HCT116 (cell line): Measurements from ENCODE around the gene ARL6IP6. TPM values are rescaled to one million over a fixed set of nuclear protein-coding genes. Genes with fewer than 3 reads are reported as not detected.

Experiments used
- ATAC-seq: fragments of 200-7000 bp; cut with Tn5 transposase; 2 replicates; pipeline ENCODE4 v1.9.1; 2020; ENCODE audit warnings: mild to moderate bottlenecking, moderate library complexity
- BruUV-seq: library from RNA; stranded (reverse); fragments of 400-500 nt; replicated peaks from 2 replicates; lab custom pipeline; 2021; lab: Mats Ljungman, UMichigan
- CTCF ChIA-PET: fragments of 300-600 bp; sonication (Branson Sonifier 250); formaldehyde crosslinking; loops from one replicate; lab custom pipeline; 2021; ENCODE audit warnings: antibody characterized with exemption; lab: Charles Lee
- POLR2A ChIA-PET: fragments of 300-600, 350-600 bp; sonication (Branson Sonifier 250); formaldehyde crosslinking; loops from one replicate; lab custom pipeline; 2021; ENCODE audit warnings: antibody characterized with exemption; lab: Charles Lee
- RAD21 ChIA-PET, 2 experiments: fragments of 300-600 bp; sonication (Branson Sonifier 250); formaldehyde crosslinking; loops; one replicate each; lab custom pipeline; 2023; ENCODE audit warnings: low total read pairs in 2 of 2; ENCODE audit not compliant: uncharacterized antibody in 2 of 2, unreplicated experiment in 2 of 2, low non-redundant PET in 1 of 2; lab: Charles Lee
- DNase-seq: peaks from one replicate; pipeline ENCODE4 v3.0.0-alpha.2; 2010; ENCODE audit warnings: low read depth, low spot score
- H2AFZ ChIP-seq: fragments of 200-600 bp; shearing (Covaris generic), sonication (generic); 2 replicates; pipeline ENCODE4 v1.6.1; 2017; ENCODE audit warnings: low read depth, mixed run types, mixed read lengths, antibody characterized with exemption, low read length; ENCODE audit not compliant: poor library complexity, severe bottlenecking
- H3K27ac ChIP-seq: 2 replicates; pipeline ENCODE4 v1.5.1; 2012; ENCODE audit warnings: low read depth, low read length
- H3K27me3 ChIP-seq: fragments of 200-600 bp; sonication (generic); 2 replicates; pipeline ENCODE4 v1.6.1; 2016; ENCODE audit warnings: mixed run types, low read length, mixed read lengths; ENCODE audit not compliant: insufficient read depth
- H3K36me3 ChIP-seq, 2 experiments: fragments of 200-500 bp in 1 of 2; fragments of 200-600 bp in 1 of 2; sonication (Bioruptor generic) in 1 of 2; sonication (generic) in 1 of 2; 2 replicates each; pipeline versions ENCODE4 v1.5.1 to v1.6.1; 2014 to 2016; ENCODE audit warnings: low read length in 2 of 2, inconsistent platforms in 1 of 2, mixed read lengths in 1 of 2, mixed run types in 1 of 2; ENCODE audit not compliant: insufficient read depth in 2 of 2, control insufficient read depth in 1 of 2
- H3K4me1 ChIP-seq, 2 experiments: fragments of 200-600 bp in 1 of 2; sonication (generic) in 1 of 2; 2 replicates each; pipeline versions ENCODE4 v1.5.1 to v1.6.1; 2012 to 2017; ENCODE audit warnings: low read length in 2 of 2, inconsistent platforms in 1 of 2, mild to moderate bottlenecking in 1 of 2, mixed read lengths in 1 of 2, mixed run types in 1 of 2, moderate library complexity in 1 of 2; ENCODE audit not compliant: insufficient read depth in 2 of 2, control insufficient read depth in 1 of 2
- H3K4me2 ChIP-seq: fragments of 200-600 bp; sonication (generic); 2 replicates; pipeline ENCODE4 v1.6.1; 2017; ENCODE audit warnings: mixed run types, low read length, mixed read lengths
- H3K4me3 ChIP-seq, 2 experiments: fragments of 200-600 bp in 1 of 2; sonication (generic) in 1 of 2; replicated peaks in 1 of 2; 2 replicates each; pipeline ENCODE4 v1.5.1; 2011 to 2016; ENCODE audit warnings: low read length in 2 of 2, control low read depth in 1 of 2, low read depth in 1 of 2, mild to moderate bottlenecking in 1 of 2, mixed read lengths in 1 of 2, mixed run types in 1 of 2
- H3K79me2 ChIP-seq: fragments of 200-600 bp; sonication (generic); 2 replicates; pipeline ENCODE4 v1.6.1; 2017; ENCODE audit warnings: mild to moderate bottlenecking, mixed run types, low read length, moderate library complexity, mixed read lengths; ENCODE audit not compliant: insufficient read depth
- H3K9ac ChIP-seq: fragments of 200-600 bp; sonication (generic); 2 replicates; pipeline ENCODE4 v1.6.1; 2016; ENCODE audit warnings: low read length, mixed read lengths
- H3K9me2 ChIP-seq: fragments of 200-600 bp; sonication (generic), shearing (Covaris generic); 2 replicates; pipeline ENCODE4 v1.6.1; 2017; ENCODE audit warnings: mixed run types, mild to moderate bottlenecking, moderate library complexity; ENCODE audit not compliant: insufficient read depth
- H3K9me3 ChIP-seq, 2 experiments: fragments of 200-500 bp in 1 of 2; fragments of 200-600 bp in 1 of 2; sonication (Bioruptor generic) in 1 of 2; sonication (generic) in 1 of 2; 2 replicates each; pipeline ENCODE4 v1.6.1; 2014 to 2017; ENCODE audit warnings: low read length in 2 of 2, mixed read lengths in 2 of 2, inconsistent platforms in 1 of 2, low read depth in 1 of 2, mild to moderate bottlenecking in 1 of 2, mixed run types in 1 of 2, moderate library complexity in 1 of 2; ENCODE audit not compliant: control insufficient read depth in 1 of 2, insufficient read depth in 1 of 2
- H4K20me1 ChIP-seq: fragments of 200-600 bp; sonication (generic), shearing (Covaris generic); 2 replicates; pipeline ENCODE4 v1.6.1; 2017; ENCODE audit warnings: mixed run types, mild to moderate bottlenecking, moderate library complexity; ENCODE audit not compliant: insufficient read depth
- CBX3 ChIP-seq: IDR thresholded peaks from 2 replicates; pipeline ENCODE4 v1.6.1; 2012; ENCODE audit warnings: low read depth
- EGR1 ChIP-seq: IDR thresholded peaks from 2 replicates; pipeline ENCODE4 v1.6.1; 2012; ENCODE audit warnings: low read depth
- EZH2phosphoT487 ChIP-seq: fragments of 200-600 bp; IDR thresholded peaks from 2 replicates; pipeline ENCODE4 v1.6.1; 2018; ENCODE audit warnings: antibody characterized with exemption, borderline replicate concordance
- JUND ChIP-seq: IDR thresholded peaks from 2 replicates; pipeline ENCODE4 v1.6.1; 2012
- MAX ChIP-seq: IDR thresholded peaks from 2 replicates; pipeline ENCODE4 v1.6.1; 2012
- RAD21 ChIP-seq: IDR thresholded peaks from 2 replicates; pipeline ENCODE4 v1.6.1; 2012; ENCODE audit warnings: low read depth, mild to moderate bottlenecking
- SP1 ChIP-seq: IDR thresholded peaks from 2 replicates; pipeline ENCODE4 v1.6.1; 2012; ENCODE audit warnings: low read depth
- SRF ChIP-seq: IDR thresholded peaks from 2 replicates; pipeline ENCODE4 v1.6.1; 2012; ENCODE audit warnings: low read depth
- TCF7L2 ChIP-seq: IDR thresholded peaks from 2 replicates; pipeline ENCODE4 v1.7.0; 2011; ENCODE audit warnings: borderline replicate concordance, inconsistent platforms; ENCODE audit not compliant: insufficient read depth, insufficient read length; ENCODE audit errors: extremely low read depth
- YY1 ChIP-seq: IDR thresholded peaks from 2 replicates; pipeline ENCODE4 v1.6.1; 2011; ENCODE audit warnings: low read length, low read depth, moderate library complexity, mild to moderate bottlenecking; ENCODE audit not compliant: insufficient replicate concordance; ENCODE audit errors: extremely low read depth
- ZBTB33 ChIP-seq: IDR thresholded peaks from 2 replicates; pipeline ENCODE4 v1.6.1; 2011; ENCODE audit warnings: mild to moderate bottlenecking, low read length, moderate library complexity; ENCODE audit not compliant: insufficient replicate concordance; ENCODE audit errors: extremely low read depth
- ZNF274 ChIP-seq: fragments of 200-500 bp; sonication (Bioruptor generic); IDR thresholded peaks from 2 replicates; pipeline ENCODE4 v1.6.1; 2014; ENCODE audit warnings: mild to moderate bottlenecking, low read depth, low read length, inconsistent platforms
- intact Hi-C: fragments of 100-400 bp; cut with micrococcal nuclease; formaldehyde crosslinking; loops from 2 replicates; pipeline ENCODE4 v1.10.0; 2022
- total RNA-seq: library from RNA; stranded (reverse); gene quantifications from one replicate; pipeline ENCODE4 v1.2.1, GENCODE V29; 2021; ENCODE audit not compliant: unreplicated experiment

The ARL6IP6 gene
- total RNA-seq, 1 experiment from 2014 or later: 37.8 TPM

- TF ChIP-seq EGR1 (no peak), RAD21 (no peak), MAX (no peak), SP1 (no peak), ZBTB33 (no peak)
These were observed 73.6 kb downstream of the ARL6IP6 start (continued) for GRCh38 chr2:152791979-152792378.

GRCh38 chr2:152792974-152793373 lies 74.6 kb downstream of the ARL6IP6 start:
- ChIA-PET CTCF (no interaction called here), POLR2A (no interaction called here), RAD21 (no interaction called here)
- H3K36me3 ChIP-seq: no peaks in the 10 kb centered on the region
- no peaks in the 10 kb centered on the region for H3K9me3 ChIP-seq
- H4K20me1 ChIP-seq: no peaks in the 10 kb centered on the region
- no peak overlapping the region for H3K27ac ChIP-seq
- no peaks in the 10 kb centered on the region for H3K4me1 ChIP-seq
- no TSS peak for BruUV-seq
- no peak overlapping the region for H3K4me2 ChIP-seq
- no peaks in the 10 kb centered on the region for H3K9me2 ChIP-seq
- TF ChIP-seq JUND: no peak
- no peak for TF ChIP-seq EZH2phosphoT487
- TF ChIP-seq TCF7L2: no peak
- TF ChIP-seq CBX3: no peak
- TF ChIP-seq MAX: no peak
- TF ChIP-seq EGR1: no peak
- no peak for TF ChIP-seq SRF
- no peak for TF ChIP-seq YY1
- no peak for TF ChIP-seq ZNF274
- intact Hi-C loops: no loop called here
- no peaks in the 10 kb centered on the region for H3K27me3 ChIP-seq
- ATAC-seq (no peak), DNase-seq (no peak)
- H2AFZ ChIP-seq: no peak overlapping the region
- H3K9ac ChIP-seq: no peak overlapping the region
- no peaks in the 10 kb centered on the region for H3K79me2 ChIP-seq
- H3K4me3 ChIP-seq: no peak overlapping the region
